ENCODE measurements around the gene TREH. TPM values are rescaled to one million over a fixed set of nuclear protein-coding genes. Genes with fewer than 3 reads are reported as not detected.
"Not testable (repeated sequence)": the region's sequence is repeated elsewhere in the genome, so short reads cannot be mapped to it uniquely, and the experiment has no call there.

Gene TREH
- total and polyA plus RNA-seq, 4 donors = 2.5 to 7.2 TPM; not detected in 2

GRCh38 chr11:118717733-118718132 lies 38.3 kb upstream of the TREH start:
- ATAC-seq (ENCODE audit: low FRiP score); H3K36me3 ChIP-seq (ENCODE audit: control insufficient read depth in 1 of 2, insufficient read depth in 2 of 2, low read length in 1 of 2); H3K27me3 ChIP-seq (ENCODE audit: control insufficient read depth in 1 of 2, insufficient read depth in 2 of 2, low read length in 1 of 2); intact Hi-C loops (cut with DNase I); DNase-seq; H3K4me1 ChIP-seq (ENCODE audit: control insufficient read depth in 1 of 2, insufficient read depth in 2 of 2, low read length in 2 of 2); H3K27ac ChIP-seq (ENCODE audit: low read depth in 1 of 2, low read length in 2 of 2); H3K4me3 ChIP-seq (ENCODE audit: low read length in 2 of 2); H3K9me3 ChIP-seq (ENCODE audit: control insufficient read depth, low read length): not testable (repeated sequence)
- WGBS, 2 donors = 89 to 91% methylated on average over 4 of the region's 4 CpGs

- not testable (repeated sequence) for H3K36me3 ChIP-seq (ENCODE audit: control insufficient read depth in 1 of 2, insufficient read depth in 2 of 2, low read length in 1 of 2)
- WGBS, 2 donors = 88 to 92% methylated on average over 6 of the region's 6 CpGs
These were observed 37.8 kb upstream of the TREH start for GRCh38 chr11:118717221-118717620.

GRCh38 chr11:118715837-118716260 lies 36.4 kb upstream of the TREH start:
- intact Hi-C loops (cut with DNase I) = no loop called here
- ATAC-seq (ENCODE audit: low FRiP score) (no peak), DNase-seq (no peak)
- Histone ChIP-seq H3K4me3 (ENCODE audit: low read length in 2 of 2) (no peak overlapping the region), H3K27me3 (ENCODE audit: control insufficient read depth in 1 of 2, insufficient read depth in 2 of 2, low read length in 1 of 2) (no peaks in the 10 kb centered on the region), H3K27ac (ENCODE audit: low read depth in 1 of 2, low read length in 2 of 2) (no peak overlapping the region), H3K4me1 (ENCODE audit: control insufficient read depth in 1 of 2, insufficient read depth in 2 of 2, low read length in 2 of 2) (no peaks in the 10 kb centered on the region), H3K36me3 (ENCODE audit: control insufficient read depth in 1 of 2, insufficient read depth in 2 of 2, low read length in 1 of 2) (no peaks in the 10 kb centered on the region), H3K9me3 (ENCODE audit: control insufficient read depth, low read length) (no peaks in the 10 kb centered on the region)
- WGBS, 2 donors = 46 to 57% methylated on average over 4 of the region's 4 CpGs

More at GRCh38 chr11:118717221-118717620, 37.8 kb upstream of the TREH start:
- ATAC-seq (ENCODE audit: low FRiP score); DNase-seq; H3K27ac ChIP-seq (ENCODE audit: low read depth in 1 of 2, low read length in 2 of 2); intact Hi-C loops (cut with DNase I); H3K4me1 ChIP-seq (ENCODE audit: control insufficient read depth in 1 of 2, insufficient read depth in 2 of 2, low read length in 2 of 2); H3K27me3 ChIP-seq (ENCODE audit: control insufficient read depth in 1 of 2, insufficient read depth in 2 of 2, low read length in 1 of 2); H3K9me3 ChIP-seq (ENCODE audit: control insufficient read depth, low read length); H3K4me3 ChIP-seq (ENCODE audit: low read length in 2 of 2): not testable (repeated sequence)

GRCh38 chr11:118715245-118715831 lies 35.9 kb upstream of the TREH start:
- H3K27ac ChIP-seq (ENCODE audit: low read depth in 1 of 2, low read length in 2 of 2) = no peak overlapping the region
- H3K9me3 ChIP-seq (ENCODE audit: control insufficient read depth, low read length) = no peaks in the 10 kb centered on the region
- DNase-seq (no peak), ATAC-seq (ENCODE audit: low FRiP score) (peak; percentile 75)
- H3K36me3 ChIP-seq (ENCODE audit: control insufficient read depth in 1 of 2, insufficient read depth in 2 of 2, low read length in 1 of 2) = no peaks in the 10 kb centered on the region
- no peak overlapping the region for H3K4me3 ChIP-seq (ENCODE audit: low read length in 2 of 2)
- WGBS, 2 donors = 46% methylated on average over 5 of the region's 5 CpGs
- intact Hi-C loops (cut with DNase I) = no loop called here
- no peaks in the 10 kb centered on the region for H3K4me1 ChIP-seq (ENCODE audit: control insufficient read depth in 1 of 2, insufficient read depth in 2 of 2, low read length in 2 of 2)
- H3K27me3 ChIP-seq (ENCODE audit: control insufficient read depth in 1 of 2, insufficient read depth in 2 of 2, low read length in 1 of 2) = no peaks in the 10 kb centered on the region

- no peak overlapping the region for H3K4me3 ChIP-seq (ENCODE audit: low read length in 2 of 2)
- intact Hi-C loops (cut with DNase I) = no loop called here
- DNase-seq (no peak), ATAC-seq (ENCODE audit: low FRiP score) (no peak)
- H3K27me3 ChIP-seq (ENCODE audit: control insufficient read depth in 1 of 2, insufficient read depth in 2 of 2, low read length in 1 of 2) = no peaks in the 10 kb centered on the region
- no peak overlapping the region for H3K27ac ChIP-seq (ENCODE audit: low read depth in 1 of 2, low read length in 2 of 2)
- no peaks in the 10 kb centered on the region for H3K4me1 ChIP-seq (ENCODE audit: control insufficient read depth in 1 of 2, insufficient read depth in 2 of 2, low read length in 2 of 2)
- no peaks in the 10 kb centered on the region for H3K36me3 ChIP-seq (ENCODE audit: control insufficient read depth in 1 of 2, insufficient read depth in 2 of 2, low read length in 1 of 2)
- no peaks in the 10 kb centered on the region for H3K9me3 ChIP-seq (ENCODE audit: control insufficient read depth, low read length)
These were observed 35.4 kb upstream of the TREH start for GRCh38 chr11:118714816-118715215.

GRCh38 chr11:118714416-118714815 lies 35.0 kb upstream of the TREH start:
- WGBS, 2 donors = 87 to 91% methylated on average over 5 of the region's 5 CpGs
- H3K27ac ChIP-seq (ENCODE audit: low read depth in 1 of 2, low read length in 2 of 2); intact Hi-C loops (cut with DNase I); H3K36me3 ChIP-seq (ENCODE audit: control insufficient read depth in 1 of 2, insufficient read depth in 2 of 2, low read length in 1 of 2); H3K9me3 ChIP-seq (ENCODE audit: control insufficient read depth, low read length); H3K27me3 ChIP-seq (ENCODE audit: control insufficient read depth in 1 of 2, insufficient read depth in 2 of 2, low read length in 1 of 2); DNase-seq; H3K4me3 ChIP-seq (ENCODE audit: low read length in 2 of 2); ATAC-seq (ENCODE audit: low FRiP score); H3K4me1 ChIP-seq (ENCODE audit: control insufficient read depth in 1 of 2, insufficient read depth in 2 of 2, low read length in 2 of 2): not testable (repeated sequence)

GRCh38 chr11:118708296-118708695 lies 28.8 kb upstream of the TREH start:
- no peak for ATAC-seq (ENCODE audit: low FRiP score)
- no peaks in the 10 kb centered on the region for H3K4me1 ChIP-seq (ENCODE audit: control insufficient read depth in 1 of 2, insufficient read depth in 2 of 2, low read length in 2 of 2)
- no peaks in the 10 kb centered on the region for H3K36me3 ChIP-seq (ENCODE audit: control insufficient read depth in 1 of 2, insufficient read depth in 2 of 2, low read length in 1 of 2)
- no peak overlapping the region for H3K27ac ChIP-seq (ENCODE audit: low read depth in 1 of 2, low read length in 2 of 2)
- no peak overlapping the region for H3K4me3 ChIP-seq (ENCODE audit: low read length in 2 of 2)
- H3K27me3 ChIP-seq (ENCODE audit: control insufficient read depth in 1 of 2, insufficient read depth in 2 of 2, low read length in 1 of 2) = no peaks in the 10 kb centered on the region
- WGBS, 2 donors = 82 to 92% methylated on average over 6 of the region's 6 CpGs
- H3K9me3 ChIP-seq (ENCODE audit: control insufficient read depth, low read length) = no peaks in the 10 kb centered on the region
- DNase-seq = no peak
- intact Hi-C loops (cut with DNase I) = no loop called here

- 92 to 95% methylated on average over 7 of the region's 7 CpGs for WGBS, 2 donors
- no peak for DNase-seq
- Histone ChIP-seq H3K9me3 (ENCODE audit: control insufficient read depth, low read length) (no peaks in the 10 kb centered on the region), H3K27ac (ENCODE audit: low read depth in 1 of 2, low read length in 2 of 2) (no peak overlapping the region), H3K4me1 (ENCODE audit: control insufficient read depth in 1 of 2, insufficient read depth in 2 of 2, low read length in 2 of 2) (no peaks in the 10 kb centered on the region), H3K27me3 (ENCODE audit: control insufficient read depth in 1 of 2, insufficient read depth in 2 of 2, low read length in 1 of 2) (no peaks in the 10 kb centered on the region), H3K4me3 (ENCODE audit: low read length in 2 of 2) (no peak overlapping the region), H3K36me3 (ENCODE audit: control insufficient read depth in 1 of 2, insufficient read depth in 2 of 2, low read length in 1 of 2) (no peaks in the 10 kb centered on the region)
- intact Hi-C loops (cut with DNase I) = no loop called here
- no peak for ATAC-seq (ENCODE audit: low FRiP score)
These were observed 27.0 kb upstream of the TREH start for GRCh38 chr11:118706546-118706825.

- no peaks in the 10 kb centered on the region for H3K27me3 ChIP-seq (ENCODE audit: control insufficient read depth in 1 of 2, insufficient read depth in 2 of 2, low read length in 1 of 2)
- H3K4me3 ChIP-seq (ENCODE audit: low read length in 2 of 2) = no peak overlapping the region
- no peaks in the 10 kb centered on the region for H3K9me3 ChIP-seq (ENCODE audit: control insufficient read depth, low read length)
- intact Hi-C loops (cut with DNase I) = no loop called here
- DNase-seq (no peak), ATAC-seq (ENCODE audit: low FRiP score) (no peak)
- H3K4me1 ChIP-seq (ENCODE audit: control insufficient read depth in 1 of 2, insufficient read depth in 2 of 2, low read length in 2 of 2) = no peaks in the 10 kb centered on the region
- WGBS, 2 donors = 68 to 72% methylated on average over 12 of the region's 12 CpGs
- H3K36me3 ChIP-seq (ENCODE audit: control insufficient read depth in 1 of 2, insufficient read depth in 2 of 2, low read length in 1 of 2) = no peaks in the 10 kb centered on the region
- H3K27ac ChIP-seq (ENCODE audit: low read depth in 1 of 2, low read length in 2 of 2) = no peak overlapping the region
These were observed 26.5 kb upstream of the TREH start for GRCh38 chr11:118705791-118706545.
